SK-N-SH treated with all-trans-retinoic acid at 6 μM for 48 hours (cell line): ENCODE measurements around the gene CFI.
A peak's percentile ranks its signal among the peaks of the same experiment; 100 is the strongest.

Experiments used
- ATAC-seq: fragments of 200-7000 bp; cut with Tn5 transposase; 3 replicates; pipeline ENCODE4 v1.9.1; 2020; ENCODE audit warnings: mild to moderate bottlenecking, moderate library complexity
- ARNTL ChIP-seq: fragments of 450-650 bp; formaldehyde crosslinking; IDR thresholded peaks from 2 replicates; pipeline ENCODE4 v1.5.0; 2020; ENCODE audit warnings: low read depth, mild to moderate bottlenecking, moderate library complexity, borderline replicate concordance
- BACH2 ChIP-seq: fragments of 250-450 bp; sonication (Bioruptor Pico); IDR thresholded peaks from 2 replicates; pipeline ENCODE4 v1.9.0; 2021; ENCODE audit warnings: mild to moderate bottlenecking, borderline replicate concordance
- CSDC2 ChIP-seq: fragments of 250-450 bp; sonication (Bioruptor Pico); IDR thresholded peaks from 2 replicates; pipeline ENCODE4 v1.5.0; 2020; ENCODE audit warnings: mild to moderate bottlenecking, moderate library complexity
- CSRNP3 ChIP-seq: fragments of 250-450 bp; sonication (Bioruptor Pico); IDR thresholded peaks from 2 replicates; pipeline ENCODE4 v1.5.1; 2021; ENCODE audit warnings: mild to moderate bottlenecking, moderate library complexity
- ESRRG ChIP-seq: fragments of 250-450 bp; sonication (Bioruptor Pico); IDR thresholded peaks from 2 replicates; pipeline ENCODE4 v1.6.1; 2021; ENCODE audit warnings: mild to moderate bottlenecking
- GLIS3 ChIP-seq: fragments of 250-450 bp; sonication (Bioruptor Pico); IDR thresholded peaks from 2 replicates; pipeline ENCODE4 v1.5.0; 2020; ENCODE audit warnings: mild to moderate bottlenecking, moderate library complexity
- ISL1 ChIP-seq: fragments of 250-450 bp; sonication (Bioruptor Pico); IDR thresholded peaks from 2 replicates; pipeline ENCODE4 v2.1.2; 2022; ENCODE audit warnings: mild to moderate bottlenecking, moderate library complexity
- PATZ1 ChIP-seq: fragments of 250-450 bp; sonication (Bioruptor Pico); IDR thresholded peaks from 2 replicates; pipeline ENCODE4 v1.8.0; 2020; ENCODE audit warnings: mild to moderate bottlenecking, moderate library complexity, borderline replicate concordance
- PPARA ChIP-seq: fragments of 250-450 bp; sonication (Bioruptor Pico); IDR thresholded peaks from 2 replicates; pipeline ENCODE4 v1.5.0; 2020; ENCODE audit warnings: mild to moderate bottlenecking, borderline replicate concordance
- RARB ChIP-seq: fragments of 250-450 bp; sonication (Bioruptor Pico); IDR thresholded peaks from 2 replicates; pipeline ENCODE4 v1.8.0; 2021; ENCODE audit warnings: mild to moderate bottlenecking, moderate library complexity
- SNAI2 ChIP-seq: fragments of 250-450 bp; sonication (Bioruptor Pico); IDR thresholded peaks from 2 replicates; pipeline ENCODE4 v1.5.0; 2020; ENCODE audit warnings: mild to moderate bottlenecking, moderate library complexity
- TCF4 ChIP-seq: fragments of 250-450 bp; sonication (Bioruptor Pico); IDR thresholded peaks from 2 replicates; pipeline ENCODE4 v1.8.0; 2021; ENCODE audit warnings: mild to moderate bottlenecking, moderate library complexity, borderline replicate concordance
- TSHZ2 ChIP-seq: fragments of 250-450 bp; sonication (Bioruptor Pico); IDR thresholded peaks from 2 replicates; pipeline ENCODE4 v1.5.0; 2020; ENCODE audit warnings: mild to moderate bottlenecking, moderate library complexity
- ZC3H10 ChIP-seq: fragments of 250-450 bp; sonication (Bioruptor Pico); IDR thresholded peaks from 2 replicates; pipeline ENCODE4 v1.5.1; 2021; ENCODE audit warnings: mild to moderate bottlenecking, moderate library complexity
- ZFP3 ChIP-seq: fragments of 250-450 bp; sonication (Bioruptor Pico); IDR thresholded peaks from 2 replicates; pipeline ENCODE4 v1.5.0; 2020; ENCODE audit warnings: mild to moderate bottlenecking, moderate library complexity
- ZFP30 ChIP-seq: fragments of 450-650 bp; formaldehyde crosslinking; IDR thresholded peaks from 2 replicates; pipeline ENCODE4 v1.5.0; 2022; ENCODE audit warnings: mild to moderate bottlenecking, moderate library complexity
- ZNF565 ChIP-seq: fragments of 450-650 bp; formaldehyde crosslinking; conservative IDR thresholded peaks from 2 replicates; pipeline ENCODE4 v1.5.0; 2020; ENCODE audit warnings: low read depth, mild to moderate bottlenecking, moderate library complexity
- ZNF70 ChIP-seq: fragments of 450-650 bp; formaldehyde crosslinking; IDR thresholded peaks from 2 replicates; pipeline ENCODE4 v1.5.0; 2020; ENCODE audit warnings: mild to moderate bottlenecking, moderate library complexity
- ZNF8 ChIP-seq: fragments of 450-650 bp; formaldehyde crosslinking; IDR thresholded peaks from 2 replicates; pipeline ENCODE4 v1.5.0; 2020; ENCODE audit warnings: mild to moderate bottlenecking, moderate library complexity

Gene CFI

DNA sequence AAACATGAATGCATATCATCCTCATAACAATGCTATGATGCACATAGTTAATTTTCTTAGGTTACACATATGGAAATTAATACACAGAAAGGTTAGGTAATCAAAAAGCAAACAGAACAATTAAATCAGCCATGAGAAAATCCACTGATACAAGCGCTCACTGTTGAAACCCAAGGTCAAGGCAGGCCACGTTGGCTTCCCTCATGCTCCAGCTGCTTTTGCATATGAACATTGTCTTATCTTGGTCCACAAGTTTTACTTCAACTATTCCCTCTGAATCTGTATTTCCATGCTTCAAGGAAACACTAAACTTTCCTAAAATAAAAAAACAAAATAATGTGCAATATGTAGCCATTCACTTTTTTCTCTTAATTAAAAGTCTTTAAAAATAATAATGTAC, 37.4 kb downstream of the CFI start:
- ATAC-seq = no peak
- no peak for TF ChIP-seq ARNTL (CRISPR knock-in tag)
- no peak for TF ChIP-seq TCF4 (CRISPR knock-in tag)
- no peak for TF ChIP-seq ZNF70 (CRISPR knock-in tag)
- TF ChIP-seq ZNF8 (CRISPR knock-in tag) = no peak
- TF ChIP-seq ESRRG = no peak
- TF ChIP-seq CSRNP3 (CRISPR knock-in tag) = no peak
- no peak for TF ChIP-seq GLIS3
- no peak for TF ChIP-seq RARB
- TF ChIP-seq ZC3H10 (CRISPR knock-in tag) = no peak
- no peak for TF ChIP-seq SNAI2 (CRISPR knock-in tag)
- no peak for TF ChIP-seq ZFP30
- no peak for TF ChIP-seq ZFP3
- TF ChIP-seq BACH2 = no peak

- peak; percentile 47; the same call in 1 of the 2 replicates for TF ChIP-seq ISL1
- TF ChIP-seq ARNTL (CRISPR knock-in tag) = no peak
- no peak for ATAC-seq
These were observed 41.1 kb downstream of the CFI start for GRCh38 chr4:109760682-109761081.

DNA sequence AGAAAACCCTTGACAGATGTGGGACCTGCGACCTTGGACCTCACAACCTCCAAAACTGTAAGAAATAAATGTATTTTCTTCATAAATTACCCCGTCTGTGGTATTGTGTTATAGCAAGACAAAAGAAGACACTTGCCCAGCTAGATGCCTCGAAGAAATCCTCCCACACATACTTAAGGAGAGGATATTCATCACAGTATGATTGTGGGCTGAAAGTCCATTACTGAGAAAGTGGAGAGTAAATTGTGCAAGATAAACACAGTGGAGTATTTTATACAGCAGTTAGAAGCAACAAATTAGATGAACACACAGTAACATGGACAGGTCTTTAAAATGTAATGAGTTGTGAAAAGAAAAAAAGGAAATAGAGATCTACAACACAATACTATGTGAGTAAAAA, 46.1 kb downstream of the CFI start:
- TF ChIP-seq ZC3H10 (CRISPR knock-in tag) (no peak), TCF4 (CRISPR knock-in tag) (no peak), ARNTL (CRISPR knock-in tag) (no peak), TSHZ2 (CRISPR knock-in tag) (no peak), ZNF565 (CRISPR knock-in tag) (no peak)
- TF ChIP-seq, all 23 proteins: peak for 0
- ATAC-seq = no peak

GRCh38 chr4:109754093-109754857, 47.5 kb downstream of the CFI start:
- no peak for ATAC-seq

GRCh38 chr4:109752525-109752924, 49.3 kb downstream of the CFI start:
- ATAC-seq = no peak
- TF ChIP-seq ZFP3 = no peak
- TF ChIP-seq ZC3H10 (CRISPR knock-in tag) = no peak
- no peak for TF ChIP-seq CSDC2
- TF ChIP-seq PPARA (CRISPR knock-in tag) = no peak
- no peak for TF ChIP-seq ZNF8 (CRISPR knock-in tag)
- TF ChIP-seq ESRRG = no peak
- TF ChIP-seq RARB = no peak
- no peak for TF ChIP-seq CSRNP3 (CRISPR knock-in tag)
- no peak for TF ChIP-seq ARNTL (CRISPR knock-in tag)
- TF ChIP-seq ISL1 = no peak
- no peak for TF ChIP-seq ZNF70 (CRISPR knock-in tag)
- no peak for TF ChIP-seq SNAI2 (CRISPR knock-in tag)

More at GRCh38 chr4:109754093-109754857, 47.5 kb downstream of the CFI start:
- TF ChIP-seq PATZ1 (CRISPR knock-in tag) = no peak
- no peak for TF ChIP-seq ZFP3
- TF ChIP-seq PPARA (CRISPR knock-in tag) = no peak
- no peak for TF ChIP-seq ESRRG
- no peak for TF ChIP-seq BACH2
- no peak for TF ChIP-seq ISL1
- no peak for TF ChIP-seq CSDC2
